Trophoblast cell (in vitro differentiated cells and primary cell): Measurements from ENCODE around the gene ZNF548.

Experiments
- DNase-seq, 2 donors: peaks; one replicate each; pipeline ENCODE4 v3.0.0-alpha.2; 2016
- H2AFZ ChIP-seq: 2 replicates; pipeline ENCODE4 v1.6.1; 2013; ENCODE audit warnings: low read length, moderate library complexity, mild to moderate bottlenecking; ENCODE audit not compliant: insufficient read depth, poor library complexity
- H2AK5ac ChIP-seq: 2 replicates; pipeline ENCODE4 v1.6.1; 2013; ENCODE audit warnings: mild to moderate bottlenecking, low read length
- H2BK120ac ChIP-seq: 2 replicates; pipeline ENCODE4 v1.6.1; 2013; ENCODE audit warnings: low read length, mild to moderate bottlenecking, moderate library complexity; ENCODE audit not compliant: insufficient read depth, poor library complexity
- H2BK12ac ChIP-seq: 2 replicates; pipeline ENCODE4 v1.6.1; 2013; ENCODE audit warnings: mild to moderate bottlenecking, low read length, moderate library complexity
- H2BK5ac ChIP-seq: 2 replicates; pipeline ENCODE4 v1.6.1; 2013; ENCODE audit warnings: low read length, low read depth, moderate library complexity, mild to moderate bottlenecking; ENCODE audit not compliant: poor library complexity
- H3K14ac ChIP-seq: 2 replicates; pipeline ENCODE4 v1.6.1; 2013; ENCODE audit warnings: mild to moderate bottlenecking, low read length
- H3K18ac ChIP-seq: 2 replicates; pipeline ENCODE4 v1.6.1; 2013; ENCODE audit warnings: mild to moderate bottlenecking, low read length
- H3K23ac ChIP-seq: 2 replicates; pipeline ENCODE4 v1.6.1; 2013; ENCODE audit warnings: low read length
- H3K27ac ChIP-seq: 2 replicates; pipeline ENCODE4 v1.5.1; 2013; ENCODE audit warnings: low read depth, mild to moderate bottlenecking, inconsistent platforms, low read length, moderate library complexity
- H3K27me3 ChIP-seq: 2 replicates; pipeline ENCODE4 v1.6.1; 2013; ENCODE audit warnings: inconsistent platforms, mild to moderate bottlenecking, low read length, moderate library complexity; ENCODE audit not compliant: insufficient read depth
- H3K36me3 ChIP-seq, 2 experiments: 1 replicate in 1 of 2; 2 replicates in 1 of 2; pipeline ENCODE4 v1.6.1; 2013; ENCODE audit warnings: low read length in 2 of 2, mild to moderate bottlenecking in 2 of 2, moderate library complexity in 1 of 2; ENCODE audit not compliant: insufficient read depth in 2 of 2, control insufficient read depth in 1 of 2
- H3K4ac ChIP-seq: 2 replicates; pipeline ENCODE4 v1.6.1; 2013; ENCODE audit warnings: low read depth, mild to moderate bottlenecking, low read length, moderate library complexity
- H3K4me1 ChIP-seq, 2 experiments: 1 replicate in 1 of 2; 2 replicates in 1 of 2; pipeline ENCODE4 v1.6.1; 2013; ENCODE audit warnings: low read length in 2 of 2, mild to moderate bottlenecking in 2 of 2, moderate library complexity in 1 of 2; ENCODE audit not compliant: insufficient read depth in 2 of 2, control insufficient read depth in 1 of 2
- H3K4me2 ChIP-seq: 2 replicates; pipeline ENCODE4 v1.6.1; 2013; ENCODE audit warnings: inconsistent platforms, mild to moderate bottlenecking, low read length, moderate library complexity
- H3K4me3 ChIP-seq: 2 replicates; pipeline ENCODE4 v1.5.1; 2013; ENCODE audit warnings: mild to moderate bottlenecking, low read depth, low read length, inconsistent platforms
- H3K79me1 ChIP-seq: one replicate; pipeline ENCODE4 v1.6.1; 2013; ENCODE audit warnings: low read length
- H3K79me2 ChIP-seq: 2 replicates; pipeline ENCODE4 v1.6.1; 2013; ENCODE audit warnings: low read length, mild to moderate bottlenecking; ENCODE audit not compliant: control insufficient read depth, insufficient read depth, poor library complexity
- H3K9ac ChIP-seq: 2 replicates; pipeline ENCODE4 v1.6.1; 2013; ENCODE audit warnings: mild to moderate bottlenecking, low read length
- H3K9me3 ChIP-seq: 2 replicates; pipeline ENCODE4 v1.6.1; 2013; ENCODE audit warnings: low read depth, mild to moderate bottlenecking, control low read depth, inconsistent platforms, low read length; ENCODE audit not compliant: insufficient read depth
- H4K12ac ChIP-seq: 2 replicates; pipeline ENCODE4 v1.6.1; 2013; ENCODE audit warnings: low read depth, mild to moderate bottlenecking, low read length, moderate library complexity
- H4K8ac ChIP-seq: 2 replicates; pipeline ENCODE4 v1.6.1; 2013; ENCODE audit warnings: low read depth, mild to moderate bottlenecking, low read length, moderate library complexity
- H4K91ac ChIP-seq: one replicate; pipeline ENCODE4 v1.6.1; 2013; ENCODE audit warnings: low read depth, mild to moderate bottlenecking, low read length, moderate library complexity
- WGBS: extraction: QIAGEN DNeasy Blood & Tissue Kit; methylation state at CpG from one replicate; pipeline ENCODE4 v1.1.7; 2013; ENCODE audit warnings: missing lambda C conversion rate; ENCODE audit not compliant: insufficient read length, insufficient coverage; ENCODE audit errors: extremely low coverage; 5-methylcytosine and 5-hydroxymethylcytosine counted together

Gene ZNF548

GRCh38 chr19:57362419-57362818 lies 27.2 kb upstream of the ZNF548 start:
- peaks cover 7% of the 10 kb centered on the region for H3K79me1 ChIP-seq
- H3K4ac ChIP-seq = no peak overlapping the region
- H3K9ac ChIP-seq = no peak overlapping the region
- no peak overlapping the region for H3K4me3 ChIP-seq
- no peak overlapping the region for H2BK5ac ChIP-seq
- no peak overlapping the region for H2AFZ ChIP-seq
- H3K9me3 ChIP-seq = no peaks in the 10 kb centered on the region
- no peak overlapping the region for H4K8ac ChIP-seq
- no peaks in the 10 kb centered on the region for H3K27me3 ChIP-seq
- H4K12ac ChIP-seq = peak overlapping the region; percentile 43
- no peak for DNase-seq
- peak overlapping the region; percentile 61 for H3K4me2 ChIP-seq
- H3K14ac ChIP-seq = no peak overlapping the region
- H4K91ac ChIP-seq = no peak overlapping the region
- H3K23ac ChIP-seq = no peak overlapping the region
- peaks cover 6 to 9% of the 10 kb centered on the region in 2 experiments for H3K4me1 ChIP-seq
- peaks cover 4 to 13% of the 10 kb centered on the region in 2 experiments for H3K36me3 ChIP-seq
- H2BK12ac ChIP-seq = no peak overlapping the region
- no CpG with 5 or more reads among the region's 2 CpGs for WGBS
- H3K18ac ChIP-seq = no peak overlapping the region
- H3K79me2 ChIP-seq = peaks cover 4% of the 10 kb centered on the region
- H2AK5ac ChIP-seq = no peak overlapping the region
- no peak overlapping the region for H3K27ac ChIP-seq
- no peak overlapping the region for H2BK120ac ChIP-seq

- peaks cover 4% of the 10 kb centered on the region for H3K79me2 ChIP-seq
- H3K27me3 ChIP-seq = no peaks in the 10 kb centered on the region
- H3K23ac ChIP-seq = no peak within 1 kb of the TSS
- peaks cover 2 to 7% of the 10 kb centered on the region in 2 experiments for H3K36me3 ChIP-seq
- no CpG with 5 or more reads among the region's 47 CpGs for WGBS
- H3K79me1 ChIP-seq = peaks cover 7% of the 10 kb centered on the region
- no peaks in the 10 kb centered on the region for H3K9me3 ChIP-seq
- peak within 1 kb of the TSS; percentile 63 for H3K18ac ChIP-seq
- H2BK120ac ChIP-seq = peak within 1 kb of the TSS; percentile 30
- peak within 1 kb of the TSS; percentile 73 for H3K14ac ChIP-seq
- peak within 1 kb of the TSS; percentile 86 for H4K8ac ChIP-seq
- peak within 1 kb of the TSS; percentile 91 for H3K4me3 ChIP-seq
- H2BK12ac ChIP-seq = no peak within 1 kb of the TSS
- H3K4ac ChIP-seq = peak within 1 kb of the TSS; percentile 84
- peak; percentile 100 for DNase-seq
- peak within 1 kb of the TSS; percentile 61 for H2AFZ ChIP-seq
- H3K4me1 ChIP-seq = peaks cover 6 to 9% of the 10 kb centered on the region in 2 experiments
- peak within 1 kb of the TSS; percentile 86 for H3K9ac ChIP-seq
- no peak within 1 kb of the TSS for H3K27ac ChIP-seq
- peak within 1 kb of the TSS; percentile 37 for H2BK5ac ChIP-seq
- H4K91ac ChIP-seq = peak within 1 kb of the TSS; percentile 78
- H2AK5ac ChIP-seq = peak within 1 kb of the TSS; percentile 66
- H4K12ac ChIP-seq = peak within 1 kb of the TSS; percentile 69
- H3K4me2 ChIP-seq = peak within 1 kb of the TSS; percentile 99
Observed at GRCh38 chr19:57362997-57363687, 26.5 kb upstream of the ZNF548 start, which contains the start of the genes TRAPPC2B and ZNF547. Gene TRAPPC2B, plus strand, starts transcription at chr19:57363551. Its CDS starts 1,283 bp downstream, at chr19:57364834. Gene ZNF547, plus strand, starts transcription at chr19:57363551. Its CDS starts 5,005 bp downstream, at chr19:57368556.

DNA sequence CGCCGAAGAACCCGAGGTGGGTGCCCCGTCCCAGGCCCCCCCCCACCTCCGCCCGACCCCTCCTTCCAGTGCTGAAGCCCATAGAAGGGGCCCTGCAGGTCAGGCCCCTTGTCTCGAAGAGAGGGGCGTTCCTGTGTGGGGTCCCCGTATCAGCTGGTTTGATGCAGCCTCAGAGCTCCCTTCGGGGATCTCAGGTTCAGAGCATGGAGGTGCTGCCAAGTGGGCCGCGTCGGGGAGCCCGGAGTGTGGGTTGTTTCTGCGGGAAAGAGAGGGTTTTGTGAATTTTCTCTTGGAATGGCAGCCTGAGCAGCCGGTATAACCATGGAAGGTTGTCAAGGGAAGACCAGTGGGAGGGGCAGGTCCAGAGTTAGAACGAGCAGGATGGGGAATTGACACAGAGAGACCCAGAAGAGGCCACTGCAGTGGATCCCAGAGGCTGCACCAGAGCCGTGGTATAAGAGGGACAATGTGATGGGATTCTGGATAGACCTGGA lies 25.9 kb upstream of the ZNF548 start:
- no peak overlapping the region for H2BK5ac ChIP-seq
- H2BK12ac ChIP-seq = no peak overlapping the region
- H4K91ac ChIP-seq = peak overlapping the region; percentile 78
- peaks cover 4% of the 10 kb centered on the region for H3K79me2 ChIP-seq
- H2AK5ac ChIP-seq = peak overlapping the region; percentile 66
- peak overlapping the region; percentile 69 for H4K12ac ChIP-seq
- no peak overlapping the region for H3K23ac ChIP-seq
- no CpG with 5 or more reads among the region's 18 CpGs for WGBS
- H3K9me3 ChIP-seq = no peaks in the 10 kb centered on the region
- DNase-seq = peak in 1 of 2 donors; percentile 34
- peaks cover 6 to 9% of the 10 kb centered on the region in 2 experiments for H3K4me1 ChIP-seq
- peak overlapping the region; percentile 53 for H2AFZ ChIP-seq
- H3K79me1 ChIP-seq = peaks cover 7% of the 10 kb centered on the region
- peak overlapping the region; percentile 91 for H3K4me3 ChIP-seq
- no peaks in the 10 kb centered on the region for H3K27me3 ChIP-seq
- H3K14ac ChIP-seq = peak overlapping the region; percentile 73
- no peak overlapping the region for H3K27ac ChIP-seq
- H3K18ac ChIP-seq = peak overlapping the region; percentile 63
- H2BK120ac ChIP-seq = peak overlapping the region; percentile 30
- H4K8ac ChIP-seq = peak overlapping the region; percentile 86
- H3K4ac ChIP-seq = peak overlapping the region; percentile 84
- peaks cover 2 to 3% of the 10 kb centered on the region in 2 experiments for H3K36me3 ChIP-seq
- H3K9ac ChIP-seq = peak overlapping the region; percentile 86
- peak overlapping the region; percentile 99 for H3K4me2 ChIP-seq

DNA sequence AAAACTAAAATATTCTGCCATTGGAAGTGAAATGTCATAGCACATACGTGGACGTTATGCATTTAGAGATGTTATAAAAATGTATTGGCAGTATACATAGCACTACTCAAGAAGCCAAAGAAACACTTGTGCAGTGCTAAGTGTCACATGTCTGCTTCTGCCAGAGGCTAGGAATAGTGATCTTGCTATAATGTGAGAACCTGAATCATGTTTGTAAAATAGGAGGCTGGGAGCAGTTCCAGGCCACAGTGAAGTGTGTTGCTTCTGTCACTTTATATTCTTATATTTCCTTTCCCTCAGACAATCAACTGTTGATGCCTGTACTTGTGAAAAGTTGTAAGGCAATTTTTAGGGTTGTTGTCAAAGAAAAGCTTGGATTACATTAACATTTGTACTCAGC lies 22.9 kb upstream of the ZNF548 start:
- Histone ChIP-seq H3K23ac (no peak overlapping the region), H4K12ac (no peak overlapping the region), H3K4me1 (peaks cover 6 to 9% of the 10 kb centered on the region in 2 experiments), H2BK5ac (no peak overlapping the region), H3K9ac (no peak overlapping the region), H2BK12ac (no peak overlapping the region), H2BK120ac (no peak overlapping the region), H4K91ac (no peak overlapping the region), H2AK5ac (no peak overlapping the region), H3K18ac (no peak overlapping the region), H3K4me2 (no peak overlapping the region), H3K9me3 (no peaks in the 10 kb centered on the region), H3K27ac (no peak overlapping the region), H3K36me3 (peaks cover 0 to 4% of the 10 kb centered on the region in 2 experiments), H2AFZ (no peak overlapping the region), H3K27me3 (no peaks in the 10 kb centered on the region), H3K4me3 (no peak overlapping the region), H3K79me2 (peaks cover 4% of the 10 kb centered on the region), H3K14ac (no peak overlapping the region), H4K8ac (no peak overlapping the region), H3K4ac (no peak overlapping the region), H3K79me1 (peaks cover 7% of the 10 kb centered on the region)
- DNase-seq = no peak
- no CpG with 5 or more reads among the region's 2 CpGs for WGBS
